ENCODE results near the gene FCRL5.
"Not testable (repeated sequence)": the region's sequence is repeated elsewhere in the genome, so short reads cannot be mapped to it uniquely, and the experiment has no call there.

Gene FCRL5

GRCh38 chr1:157487096-157487495, 65.2 kb downstream of the FCRL5 start:
- peak; percentile 64 for DNase-seq

- DNase-seq, result not testable (repeated sequence)
These were observed 65.9 kb downstream of the FCRL5 start for GRCh38 chr1:157486400-157486799.

- DNase-seq, result no peak
These were observed 66.5 kb downstream of the FCRL5 start for GRCh38 chr1:157485793-157486192.

- DNase-seq, result no peak
These were observed 67.7 kb downstream of the FCRL5 start for GRCh38 chr1:157484573-157484972.

DNA sequence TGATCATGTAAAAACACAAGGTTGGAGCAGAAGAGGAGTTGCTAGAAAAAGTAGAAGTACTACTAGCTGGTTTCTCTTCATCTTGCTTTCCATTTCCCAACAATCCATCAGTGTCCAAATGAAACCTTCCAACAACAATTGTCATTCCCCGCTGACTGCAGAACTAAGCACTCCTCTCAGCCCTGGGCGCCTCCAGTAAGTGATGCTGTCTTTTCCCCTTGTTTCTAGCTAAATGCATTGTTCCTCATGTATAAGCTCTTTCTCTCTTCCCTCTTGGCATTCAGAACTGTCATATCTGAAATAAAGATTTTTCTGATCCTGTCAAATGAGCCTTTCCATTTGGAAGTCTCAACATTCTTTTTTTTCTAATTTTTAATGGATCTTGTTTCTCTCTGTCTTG, 68.7 kb downstream of the FCRL5 start:
- DNase-seq, result no peak

- DNase-seq, result no peak
These were observed 69.6 kb downstream of the FCRL5 start for GRCh38 chr1:157482717-157483116.

DNA sequence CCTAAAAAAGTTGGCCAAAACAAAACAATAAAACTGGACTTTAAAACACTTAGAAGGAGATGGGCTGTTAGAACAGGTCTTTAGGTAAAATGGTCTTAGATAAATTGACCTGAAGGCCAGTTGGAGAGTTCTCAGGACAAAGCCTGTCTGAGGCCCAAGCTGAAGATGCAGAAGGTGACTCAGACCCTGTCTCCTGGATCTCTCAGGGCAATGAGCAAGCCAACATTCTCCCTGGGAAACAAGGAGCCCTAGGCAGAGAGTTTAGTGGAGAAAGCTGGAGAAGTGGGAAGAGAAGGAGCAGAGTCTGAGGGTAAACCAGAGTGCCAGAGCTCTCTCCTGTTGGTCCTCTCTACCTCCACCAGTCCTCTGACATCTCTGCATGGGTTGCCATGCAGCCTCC, 70.1 kb downstream of the FCRL5 start:
- no peak for DNase-seq

- DNase-seq, result no peak
These were observed 74.3 kb downstream of the FCRL5 start for GRCh38 chr1:157478030-157478429.

DNA sequence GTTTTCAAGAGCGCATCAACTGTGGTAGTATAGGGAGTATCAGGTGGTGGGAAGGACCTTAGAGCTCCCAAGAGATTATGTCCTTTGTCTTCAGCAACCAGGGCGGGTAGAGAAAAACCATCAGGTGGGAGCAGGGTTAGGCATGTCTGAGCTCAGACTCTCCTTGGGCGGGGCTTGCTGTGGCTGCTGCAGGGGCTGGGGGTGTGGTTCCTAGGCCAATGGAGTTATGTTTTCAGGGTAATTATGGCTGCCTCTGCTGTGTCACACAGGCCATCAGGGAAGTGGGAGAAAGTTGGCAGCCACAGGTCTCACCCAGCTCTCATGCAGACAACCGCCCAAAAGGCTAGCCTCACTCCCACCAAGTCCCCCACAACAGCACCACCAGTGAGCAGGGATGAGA, 74.9 kb downstream of the FCRL5 start:
- no peak for DNase-seq

DNA sequence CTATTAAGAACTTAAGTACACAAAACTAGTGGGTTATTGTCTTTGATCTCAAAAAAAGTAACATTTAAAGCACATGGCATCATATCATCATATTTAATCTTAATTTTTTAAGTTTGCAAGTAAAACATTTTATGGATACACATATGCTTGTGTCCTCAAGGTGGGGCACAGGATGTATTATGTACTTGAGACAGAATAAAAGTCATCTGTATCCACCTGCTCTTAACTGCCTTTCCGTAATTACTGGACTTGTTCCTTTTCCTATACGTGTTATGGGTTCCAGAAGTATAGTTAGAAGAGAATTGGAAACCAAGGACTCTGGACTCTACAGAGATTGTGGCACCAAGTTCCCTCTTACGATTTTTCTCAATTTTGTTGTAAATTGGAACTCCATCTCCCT, 79.4 kb downstream of the FCRL5 start:
- no peak for DNase-seq

DNA sequence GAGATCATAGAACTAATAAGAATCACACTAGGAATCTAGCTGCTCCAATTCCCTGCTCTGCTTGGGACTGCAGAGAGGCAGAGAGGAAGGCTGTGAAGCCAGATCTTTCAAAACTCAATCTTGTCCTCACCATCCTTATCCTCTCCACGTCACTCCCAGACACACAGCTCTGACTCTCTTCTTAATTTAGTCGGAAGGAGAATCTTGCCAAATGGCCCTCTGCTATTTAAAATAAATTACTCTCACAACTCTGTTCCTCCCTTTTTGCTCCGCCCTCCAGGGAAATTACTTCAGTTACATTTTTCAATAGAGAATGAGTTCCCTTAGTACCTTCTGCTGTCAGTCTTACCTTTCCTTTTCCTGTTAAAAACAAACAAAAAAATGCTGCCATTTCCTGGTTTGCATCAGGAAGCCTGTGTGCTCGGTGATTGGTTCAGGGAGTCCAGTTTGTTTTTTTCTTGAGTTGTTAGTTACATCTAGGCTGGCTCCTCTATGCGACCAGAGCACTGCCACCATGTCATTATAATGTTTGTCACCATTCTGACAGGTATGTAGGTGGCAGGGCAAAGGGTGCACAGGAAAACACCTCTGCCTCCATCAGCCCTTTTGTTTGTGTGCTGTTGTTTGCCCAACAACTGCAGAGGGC, 80.1 kb downstream of the FCRL5 start:
- no peak for DNase-seq

DNA sequence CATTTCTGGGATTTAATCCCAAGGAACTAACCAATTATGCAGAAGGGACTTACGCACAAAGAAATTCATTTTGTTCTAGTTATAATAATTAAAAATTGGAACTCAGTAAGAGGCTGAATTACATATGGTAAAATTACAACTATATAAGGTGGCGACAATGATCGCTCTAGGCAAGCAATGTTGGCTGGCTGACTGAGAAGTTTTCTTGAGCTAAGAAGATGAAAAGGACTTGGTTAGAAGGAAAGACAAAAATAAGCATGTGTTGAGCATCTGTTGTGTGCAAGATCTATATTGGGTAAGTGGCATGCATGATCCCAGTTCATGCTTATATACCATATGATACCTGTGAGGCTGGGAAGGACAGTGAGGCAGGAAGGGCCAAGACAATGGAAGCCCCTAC, 80.8 kb downstream of the FCRL5 start:
- no peak for DNase-seq

GRCh38 chr1:157469752-157470675, 82.3 kb downstream of the FCRL5 start:
- DNase-seq, result no peak

GRCh38 chr1:157469300-157469699, 83.0 kb downstream of the FCRL5 start:
- no peak for DNase-seq

DNA sequence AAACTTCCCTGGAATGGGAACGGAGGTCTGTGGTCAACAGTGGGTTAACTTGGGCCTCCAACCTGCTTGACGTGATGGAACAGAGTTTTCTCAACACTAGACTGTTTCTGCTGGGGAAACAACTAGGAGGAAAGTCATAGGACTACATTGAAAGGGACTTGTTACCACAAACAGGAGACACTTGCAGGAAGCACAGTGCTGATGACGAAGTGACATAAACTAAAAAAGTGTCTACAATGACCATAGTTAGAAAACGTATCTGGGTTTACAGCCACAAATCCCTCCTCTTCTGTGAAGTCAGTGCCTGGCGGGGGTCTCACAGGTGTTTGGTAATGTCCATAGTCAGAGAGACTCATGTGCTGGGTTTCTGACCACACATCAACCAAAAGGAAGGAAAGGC, 86.3 kb downstream of the FCRL5 start:
- no peak for DNase-seq

Measured in OCI-M1 (cell line).